PC-3 (cell line): ENCODE results near the gene SPRED3. TPM values are rescaled to one million over a fixed set of nuclear protein-coding genes. Genes with fewer than 3 reads are reported as not detected.
"Not testable (repeated sequence)": the region's sequence is repeated elsewhere in the genome, so short reads cannot be mapped to it uniquely, and the experiment has no call there.

Source experiments
- ATAC-seq: fragments of 200-7000 bp; cut with Tn5 transposase; 2 replicates; pipeline ENCODE4 v1.9.1; 2020; ENCODE audit warnings: mild to moderate bottlenecking, moderate library complexity
- BruUV-seq: library from RNA; stranded (reverse); fragments of 400-500 nt; replicated peaks from 2 replicates; lab custom pipeline; 2021; lab: Mats Ljungman, UMichigan
- CTCF ChIA-PET: fragments of 300-600 bp; sonication (Branson Sonifier 250); formaldehyde crosslinking; loops from one replicate; lab custom pipeline; 2022; ENCODE audit warnings: antibody characterized with exemption; lab: Charles Lee
- POLR2A ChIA-PET: fragments of 300-600 bp; sonication (Branson Sonifier 250); formaldehyde crosslinking; loops from one replicate; lab custom pipeline; 2022; ENCODE audit warnings: antibody characterized with exemption; ENCODE audit not compliant: unreplicated experiment; lab: Charles Lee
- DNase-seq: peaks from one replicate; pipeline ENCODE4 v3.0.0-alpha.2; 2015
- H2AFZ ChIP-seq: fragments of 300-600 bp; sonication (generic); 2 replicates; pipeline ENCODE4 v1.6.0; 2016; ENCODE audit warnings: antibody characterized with exemption, low read length
- H3F3A ChIP-seq: fragments of 300-600 bp; sonication (generic); one replicate; pipeline ENCODE4 v1.6.0; 2017; ENCODE audit warnings: antibody characterized with exemption, low read length, control low read depth, mild to moderate bottlenecking; ENCODE audit not compliant: unreplicated experiment
- H3K27ac ChIP-seq: fragments of 300-600 bp; sonication (generic); 2 replicates; pipeline ENCODE4 v1.5.1; 2016; ENCODE audit warnings: mild to moderate bottlenecking, low read length
- H3K27me3 ChIP-seq: fragments of 300-600 bp; sonication (generic); 2 replicates; pipeline ENCODE4 v1.6.1; 2016; ENCODE audit warnings: low read length, mixed read lengths
- H3K36me3 ChIP-seq: fragments of 300-600 bp; sonication (generic); 2 replicates; pipeline ENCODE4 v1.6.1; 2016; ENCODE audit warnings: low read depth, mixed run types, low read length, mixed read lengths
- H3K4me1 ChIP-seq: fragments of 300-600 bp; sonication (generic); 2 replicates; pipeline ENCODE4 v1.5.1; 2016; ENCODE audit warnings: low read length; ENCODE audit not compliant: insufficient read depth
- H3K4me2 ChIP-seq: fragments of 300-600 bp; sonication (generic); 2 replicates; pipeline ENCODE4 v1.6.0; 2016; ENCODE audit warnings: low read length
- H3K4me3 ChIP-seq: fragments of 300-600 bp; sonication (generic); 2 replicates; pipeline ENCODE4 v1.5.1; 2016; ENCODE audit warnings: mild to moderate bottlenecking, low read length, mixed read lengths
- H3K79me2 ChIP-seq: fragments of 300-600 bp; sonication (generic); 2 replicates; pipeline ENCODE4 v1.6.1; 2017; ENCODE audit warnings: low read length, mixed read lengths
- H3K9ac ChIP-seq: fragments of 300-600 bp; sonication (generic); 2 replicates; pipeline ENCODE4 v1.6.0; 2016; ENCODE audit warnings: mild to moderate bottlenecking, low read length
- H3K9me2 ChIP-seq: fragments of 300-600 bp; sonication (generic); replicated peaks from 2 replicates; pipeline ENCODE4 v1.6.1; 2016; ENCODE audit warnings: mixed run types, low read length, mixed read lengths
- H3K9me3 ChIP-seq: fragments of 300-600 bp; sonication (generic); 2 replicates; pipeline ENCODE4 v1.6.1; 2016; ENCODE audit warnings: low read length, mixed read lengths
- H4K20me1 ChIP-seq: fragments of 300-600 bp; sonication (generic); 2 replicates; pipeline ENCODE4 v1.6.1; 2016; ENCODE audit warnings: low read length, mixed read lengths
- EZH2 ChIP-seq: fragments of 300-600 bp; sonication (generic); IDR thresholded peaks from one replicate; pipeline ENCODE4 v1.6.1; 2017; ENCODE audit warnings: antibody characterized with exemption, mild to moderate bottlenecking, low read length; ENCODE audit not compliant: unreplicated experiment
- EZH2phosphoT487 ChIP-seq: fragments of 300-600 bp; sonication (generic); IDR thresholded peaks from 2 replicates; pipeline ENCODE4 v1.6.1; 2018; ENCODE audit warnings: mild to moderate bottlenecking, antibody characterized with exemption, low read length, borderline replicate concordance
- intact Hi-C: fragments of 100-400 bp; cut with micrococcal nuclease; formaldehyde crosslinking; loops from 2 replicates; pipeline ENCODE4 v1.9.0; 2023
- total RNA-seq: library from RNA; depleted of rRNA; stranded (reverse); fragments of >200 nt; gene quantifications from 2 replicates; pipeline ENCODE4 v1.2.3, GENCODE V29; 2014
- TF ChIP-seq, protein P1 (sequence below): fragments of 300-600 bp; sonication (generic); conservative IDR thresholded peaks from 2 replicates; pipeline ENCODE4 v1.5.1; 2017; ENCODE audit warnings: antibody characterized with exemption, low read depth, mild to moderate bottlenecking, low read length

SPRED3 gene
- total RNA-seq, 1 experiment from 2014 or later, result 4.1 TPM

DNA sequence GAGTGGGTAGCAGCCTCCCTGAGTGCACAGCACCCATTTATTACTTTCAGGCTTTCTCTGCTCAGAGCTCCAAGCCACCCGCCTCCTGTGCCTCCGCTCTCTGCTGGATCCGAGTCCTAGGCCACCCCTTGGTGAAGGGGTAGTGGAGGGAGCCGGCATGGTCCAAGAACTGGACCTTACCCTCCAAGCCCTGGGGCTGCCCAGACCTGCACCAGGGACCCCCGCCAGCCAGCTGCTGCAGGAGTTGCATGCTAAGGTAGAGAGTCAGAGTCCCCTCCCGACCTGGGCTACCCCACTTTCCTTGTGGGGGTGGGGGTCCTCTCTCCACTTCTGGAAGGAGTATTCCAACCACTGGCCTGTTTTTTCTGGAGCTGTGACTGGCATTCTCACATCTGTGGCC lies 16.4 kb downstream of the SPRED3 start:
- no peak overlapping the region for H3K4me3 ChIP-seq
- ATAC-seq (no peak), DNase-seq (no peak)
- H3K9ac ChIP-seq, result no peak overlapping the region
- no peaks in the 10 kb centered on the region for H3K27me3 ChIP-seq
- peaks cover 8% of the 10 kb centered on the region; the same call in 1 of the 2 replicates for H3K4me1 ChIP-seq
- no peaks in the 10 kb centered on the region for H3F3A ChIP-seq
- TF ChIP-seq, protein P1, sequence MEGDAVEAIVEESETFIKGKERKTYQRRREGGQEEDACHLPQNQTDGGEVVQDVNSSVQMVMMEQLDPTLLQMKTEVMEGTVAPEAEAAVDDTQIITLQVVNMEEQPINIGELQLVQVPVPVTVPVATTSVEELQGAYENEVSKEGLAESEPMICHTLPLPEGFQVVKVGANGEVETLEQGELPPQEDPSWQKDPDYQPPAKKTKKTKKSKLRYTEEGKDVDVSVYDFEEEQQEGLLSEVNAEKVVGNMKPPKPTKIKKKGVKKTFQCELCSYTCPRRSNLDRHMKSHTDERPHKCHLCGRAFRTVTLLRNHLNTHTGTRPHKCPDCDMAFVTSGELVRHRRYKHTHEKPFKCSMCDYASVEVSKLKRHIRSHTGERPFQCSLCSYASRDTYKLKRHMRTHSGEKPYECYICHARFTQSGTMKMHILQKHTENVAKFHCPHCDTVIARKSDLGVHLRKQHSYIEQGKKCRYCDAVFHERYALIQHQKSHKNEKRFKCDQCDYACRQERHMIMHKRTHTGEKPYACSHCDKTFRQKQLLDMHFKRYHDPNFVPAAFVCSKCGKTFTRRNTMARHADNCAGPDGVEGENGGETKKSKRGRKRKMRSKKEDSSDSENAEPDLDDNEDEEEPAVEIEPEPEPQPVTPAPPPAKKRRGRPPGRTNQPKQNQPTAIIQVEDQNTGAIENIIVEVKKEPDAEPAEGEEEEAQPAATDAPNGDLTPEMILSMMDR, result no peak
- no peak for TF ChIP-seq EZH2
- TF ChIP-seq EZH2phosphoT487, result no peak
- BruUV-seq, result no TSS peak
- H3K9me3 ChIP-seq, result no peaks in the 10 kb centered on the region
- POLR2A ChIA-PET, result no interaction called here
- CTCF ChIA-PET, result no interaction called here
- H4K20me1 ChIP-seq, result no peaks in the 10 kb centered on the region
- H3K4me2 ChIP-seq, result no peak overlapping the region
- H3K79me2 ChIP-seq, result 0 out of 2 replicates have a peak, but pooled peaks cover 4% of the 10 kb centered on the region
- H3K36me3 ChIP-seq, result no peaks in the 10 kb centered on the region
- no peaks in the 10 kb centered on the region for H3K9me2 ChIP-seq
- intact Hi-C loops, result loop anchor here (10.0 kb wide), 1 partner anchor 550 kb away; no protein-coding TSS in a partner anchor
- H2AFZ ChIP-seq, result no peak overlapping the region
- no peak overlapping the region for H3K27ac ChIP-seq

DNA sequence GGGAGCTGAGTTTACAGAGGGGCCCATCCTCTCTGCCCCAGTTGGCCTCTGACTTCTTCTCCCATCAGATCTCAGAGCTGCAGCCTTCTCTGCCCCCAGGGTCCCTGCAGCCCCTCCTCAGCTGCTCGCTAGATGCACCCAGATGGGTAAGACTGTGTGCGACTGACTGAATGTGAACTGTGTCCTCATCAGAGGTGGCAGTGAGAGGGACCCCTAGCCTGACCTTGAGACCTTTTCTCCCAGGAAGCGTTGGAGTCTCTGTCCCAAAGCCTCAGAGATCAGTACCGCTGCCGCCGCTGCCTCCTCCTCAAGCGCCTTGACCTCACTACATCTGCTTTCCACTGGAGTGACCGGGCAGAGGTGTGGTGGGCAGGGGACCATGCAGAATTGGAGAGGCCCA lies 16.8 kb downstream of the SPRED3 start:
- ATAC-seq, result no peak
- no TSS peak for BruUV-seq
- no peaks in the 10 kb centered on the region for H3K9me2 ChIP-seq
- no peaks in the 10 kb centered on the region for H4K20me1 ChIP-seq
- no peaks in the 10 kb centered on the region for H3F3A ChIP-seq
- H3K79me2 ChIP-seq, result 0 out of 2 replicates have a peak, but pooled peaks cover 4% of the 10 kb centered on the region
- no peaks in the 10 kb centered on the region for H3K36me3 ChIP-seq
- H3K4me2 ChIP-seq, result no peak overlapping the region
- peaks cover 8% of the 10 kb centered on the region; the same call in 1 of the 2 replicates for H3K4me1 ChIP-seq
- POLR2A ChIA-PET, result no interaction called here
- H3K27ac ChIP-seq, result no peak overlapping the region
- CTCF ChIA-PET, result no interaction called here
- no peak overlapping the region for H2AFZ ChIP-seq
- no peaks in the 10 kb centered on the region for H3K27me3 ChIP-seq
- no peak for DNase-seq
- H3K9ac ChIP-seq, result no peak overlapping the region
- no peaks in the 10 kb centered on the region for H3K9me3 ChIP-seq
- no peak overlapping the region for H3K4me3 ChIP-seq
- TF ChIP-seq EZH2phosphoT487, result no peak
- TF ChIP-seq, protein P1, result no peak
- TF ChIP-seq EZH2, result no peak
- intact Hi-C loops, result loop anchor here (10.0 kb wide), 1 partner anchor 550 kb away; no protein-coding TSS in a partner anchor

DNA sequence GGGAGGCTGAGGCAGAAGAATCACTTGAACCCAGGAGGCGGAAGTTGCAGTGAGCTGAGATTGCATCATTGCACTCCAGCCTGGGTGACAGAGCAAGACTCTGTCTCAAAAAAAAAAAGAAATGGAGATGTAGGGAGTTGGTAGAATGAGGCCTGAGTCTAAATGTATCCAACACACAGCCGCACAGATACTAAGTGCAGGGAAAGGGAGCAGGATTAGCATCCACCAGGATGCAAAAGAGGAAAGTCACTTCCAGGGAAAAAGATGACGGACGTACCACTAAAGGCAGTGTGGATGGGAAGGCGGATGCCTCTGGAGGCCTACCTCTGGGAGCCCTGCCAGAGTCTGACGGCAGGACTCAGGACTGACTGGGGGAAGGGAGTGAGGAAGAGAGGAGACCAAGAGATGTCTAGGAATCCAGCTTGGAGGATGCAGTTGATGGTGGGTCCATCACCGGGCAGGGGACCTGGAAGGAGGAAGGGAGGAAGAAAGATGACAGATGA lies 21.2 kb downstream of the SPRED3 start:
- Histone ChIP-seq H3K27me3 (no peaks in the 10 kb centered on the region), H4K20me1 (no peaks in the 10 kb centered on the region), H3K27ac (no peak overlapping the region), H2AFZ (no peak overlapping the region), H3K9ac (no peak overlapping the region), H3K4me1 (no peaks in the 10 kb centered on the region), H3K36me3 (no peaks in the 10 kb centered on the region), H3K4me3 (no peak overlapping the region), H3K9me2 (no peaks in the 10 kb centered on the region), H3F3A (no peaks in the 10 kb centered on the region), H3K4me2 (no peak overlapping the region), H3K9me3 (no peaks in the 10 kb centered on the region), H3K79me2 (no peaks in the 10 kb centered on the region)
- DNase-seq (no peak), ATAC-seq (no peak)
- ChIA-PET POLR2A (no interaction called here), CTCF (interaction anchor here (0.6 kb wide), 1 partner anchor 199 kb away, joined by 4 read pairs; no protein-coding TSS in a partner anchor)
- no peak for TF ChIP-seq EZH2
- TF ChIP-seq, protein P1, result no peak
- no TSS peak for BruUV-seq
- intact Hi-C loops, result loop anchor here (10.0 kb wide), 1 partner anchor 545 kb away; no protein-coding TSS in a partner anchor

DNA sequence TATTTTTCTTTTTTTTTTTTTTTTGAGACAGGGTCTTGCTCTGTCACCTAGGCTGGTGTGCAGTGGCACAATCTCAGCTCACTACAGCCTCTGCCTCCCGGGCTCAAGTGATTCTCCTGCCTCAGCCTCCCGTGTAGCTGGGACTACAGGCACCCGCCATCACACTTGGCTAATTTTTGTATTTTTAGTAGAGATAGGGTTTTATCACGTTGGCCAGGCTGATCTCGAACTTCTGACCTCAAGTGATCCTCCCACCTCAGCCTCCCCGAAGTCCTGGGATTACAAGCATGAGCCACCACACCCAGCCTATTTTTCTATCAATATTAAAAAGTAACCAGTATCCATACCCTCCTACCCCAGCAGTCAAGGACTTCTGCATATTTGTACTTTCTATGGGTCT lies 21.9 kb downstream of the SPRED3 start:
- H3F3A ChIP-seq, H3K4me1 ChIP-seq, POLR2A ChIA-PET, intact Hi-C loops, BruUV-seq, H2AFZ ChIP-seq, H3K36me3 ChIP-seq, H3K9me2 ChIP-seq, H3K4me2 ChIP-seq, DNase-seq, H3K27ac ChIP-seq, H4K20me1 ChIP-seq, CTCF ChIA-PET, H3K9me3 ChIP-seq, H3K27me3 ChIP-seq, H3K79me2 ChIP-seq, H3K4me3 ChIP-seq, H3K9ac ChIP-seq, ATAC-seq: not testable (repeated sequence)
